DOHH2 (cell line): ENCODE data around the gene MAP7D3.

Source experiments
- EZH2phosphoT487 ChIP-seq: fragments of 200-600 bp; sonication (generic); IDR thresholded peaks from 2 replicates; pipeline ENCODE4 v1.6.1; 2017; ENCODE audit warnings: borderline replicate concordance, mild to moderate bottlenecking, antibody characterized with exemption, low read length, moderate library complexity, mixed read lengths
- TF ChIP-seq, protein P1 (sequence below): fragments of 200-600 bp; sonication (generic); IDR thresholded peaks from one replicate; pipeline ENCODE4 v1.5.1; 2014; ENCODE audit warnings: antibody characterized with exemption, mild to moderate bottlenecking, low read depth, low read length; ENCODE audit not compliant: poor library complexity, severe bottlenecking

DNA sequence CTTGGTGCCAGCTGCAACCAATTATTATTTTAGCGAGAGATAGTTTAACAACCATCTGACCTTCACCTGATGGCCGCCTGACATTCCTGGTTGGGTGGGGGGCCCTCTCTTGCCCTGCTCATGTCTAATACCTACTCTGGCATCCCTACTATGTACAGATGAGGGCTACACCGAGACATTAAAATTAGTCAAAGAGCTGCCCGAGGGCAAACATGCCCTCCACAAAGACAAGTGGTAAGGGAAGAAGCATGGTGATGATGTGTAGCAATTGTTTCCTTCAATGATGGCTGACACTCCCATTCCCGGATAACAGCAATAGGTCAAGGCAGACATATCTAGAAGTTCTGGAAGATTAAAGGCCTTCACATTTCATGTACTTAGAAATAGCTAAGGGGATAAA is 49.6 kb downstream of the MAP7D3 start:
- TF ChIP-seq, protein P1, sequence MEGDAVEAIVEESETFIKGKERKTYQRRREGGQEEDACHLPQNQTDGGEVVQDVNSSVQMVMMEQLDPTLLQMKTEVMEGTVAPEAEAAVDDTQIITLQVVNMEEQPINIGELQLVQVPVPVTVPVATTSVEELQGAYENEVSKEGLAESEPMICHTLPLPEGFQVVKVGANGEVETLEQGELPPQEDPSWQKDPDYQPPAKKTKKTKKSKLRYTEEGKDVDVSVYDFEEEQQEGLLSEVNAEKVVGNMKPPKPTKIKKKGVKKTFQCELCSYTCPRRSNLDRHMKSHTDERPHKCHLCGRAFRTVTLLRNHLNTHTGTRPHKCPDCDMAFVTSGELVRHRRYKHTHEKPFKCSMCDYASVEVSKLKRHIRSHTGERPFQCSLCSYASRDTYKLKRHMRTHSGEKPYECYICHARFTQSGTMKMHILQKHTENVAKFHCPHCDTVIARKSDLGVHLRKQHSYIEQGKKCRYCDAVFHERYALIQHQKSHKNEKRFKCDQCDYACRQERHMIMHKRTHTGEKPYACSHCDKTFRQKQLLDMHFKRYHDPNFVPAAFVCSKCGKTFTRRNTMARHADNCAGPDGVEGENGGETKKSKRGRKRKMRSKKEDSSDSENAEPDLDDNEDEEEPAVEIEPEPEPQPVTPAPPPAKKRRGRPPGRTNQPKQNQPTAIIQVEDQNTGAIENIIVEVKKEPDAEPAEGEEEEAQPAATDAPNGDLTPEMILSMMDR: no peak
- TF ChIP-seq EZH2phosphoT487: no peak
